NCI-H2227 (cell line): Measurements from ENCODE around the gene GAGE10.
"Not testable (repeated sequence)": the region's sequence is repeated elsewhere in the genome, so short reads cannot be mapped to it uniquely, and the experiment has no call there.

Experiments
- DNase-seq: peaks from one replicate; lab custom pipeline; 2025; ENCODE audit not compliant: unreplicated experiment; lab: John Stamatoyannopoulos, UW

GAGE10 gene

GRCh38 chrX:49322266-49322665, 18.8 kb downstream of the GAGE10 start:
- DNase-seq, result not testable (repeated sequence)

- DNase-seq, result not testable (repeated sequence)
These were observed 20.3 kb downstream of the GAGE10 start for GRCh38 chrX:49323735-49324134.

GRCh38 chrX:49330421-49330820, 27.0 kb downstream of the GAGE10 start:
- DNase-seq, result not testable (repeated sequence)

- not testable (repeated sequence) for DNase-seq
These were observed 27.8 kb downstream of the GAGE10 start, which contains the start of gene GAGE13 for GRCh38 chrX:49331282-49331681. Gene GAGE13, plus strand, starts transcription at chrX:49331582. Its CDS starts 1,156 bp downstream, at chrX:49332738.

- not testable (repeated sequence) for DNase-seq
These were observed 28.4 kb downstream of the GAGE10 start for GRCh38 chrX:49331841-49332240.

- not testable (repeated sequence) for DNase-seq
These were observed 38.0 kb downstream of the GAGE10 start for GRCh38 chrX:49341449-49341848.

- not testable (repeated sequence) for DNase-seq
These were observed 41.2 kb downstream of the GAGE10 start for GRCh38 chrX:49344496-49345175.

GRCh38 chrX:49345402-49345801, 42.0 kb downstream of the GAGE10 start:
- DNase-seq, result not testable (repeated sequence)

- DNase-seq, result not testable (repeated sequence)
These were observed 42.7 kb downstream of the GAGE10 start for GRCh38 chrX:49346150-49346549.
